Measurements from ENCODE around the gene ANKRD36B. TPM values are rescaled to one million over a fixed set of nuclear protein-coding genes. Genes with fewer than 3 reads are reported as not detected.
"Not testable (repeated sequence)": the region's sequence is repeated elsewhere in the genome, so short reads cannot be mapped to it uniquely, and the experiment has no call there.

The ANKRD36B gene
- polyA plus RNA-seq, 1 donor (not counting 4 experiments of a cell fraction or from before 2014, with no cell fraction given), result 11.9 TPM

DNA sequence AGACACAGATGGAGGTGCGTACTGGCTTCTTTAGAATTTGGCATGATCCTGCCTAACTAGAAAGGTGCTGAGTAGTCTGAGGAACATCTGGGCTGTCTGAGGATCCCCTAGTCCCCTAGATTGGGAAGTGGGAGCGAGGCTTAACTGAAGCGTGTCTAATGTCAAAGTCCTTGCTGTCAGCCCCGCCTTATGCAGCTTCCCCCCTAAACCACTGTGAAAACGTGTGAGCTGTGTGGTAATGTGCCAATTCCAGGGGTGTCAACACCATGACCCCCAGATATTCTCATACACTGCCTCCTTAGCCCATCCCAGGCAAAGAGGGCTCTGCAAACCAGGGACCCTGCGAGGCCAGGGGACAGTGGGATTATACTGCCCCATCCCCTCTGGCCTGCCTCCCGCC, 22.2 kb upstream of the ANKRD36B start:
- not testable (repeated sequence) for H3K9me1 ChIP-seq (ENCODE audit: control insufficient read depth, extremely low read depth, insufficient read depth, low read length)

DNA sequence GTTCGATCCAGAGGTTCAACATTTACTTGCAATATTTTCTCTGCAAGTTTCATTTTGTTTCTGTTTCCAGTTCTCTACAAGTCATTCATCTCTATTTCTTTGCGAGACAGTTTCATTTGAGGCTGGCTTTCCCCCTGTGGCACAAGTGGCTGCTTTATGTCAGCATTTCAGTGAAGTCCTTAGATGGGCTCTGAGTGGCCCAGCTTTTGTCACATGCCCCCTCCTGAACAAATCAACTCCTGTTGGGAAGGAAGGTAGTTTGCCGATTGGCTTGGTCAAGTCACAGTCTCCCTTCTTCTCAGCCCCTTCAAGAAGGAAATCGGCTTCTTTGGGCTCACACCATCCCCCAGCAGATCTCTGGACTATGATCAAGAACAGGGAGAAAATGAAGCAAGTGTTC, 19.1 kb upstream of the ANKRD36B start:
- H3K4me3 ChIP-seq (ENCODE audit: control insufficient read depth in 2 of 3, extremely low read depth in 1 of 3, insufficient read depth in 2 of 3, low read depth in 1 of 3, low read length in 3 of 3); FAIRE-seq; H3K9me3 ChIP-seq (ENCODE audit: control insufficient read depth, low read depth, low read length); H3K27me3 ChIP-seq (ENCODE audit: control insufficient read depth, extremely low read depth, insufficient read depth, low read length); dilution Hi-C loops (cut with MboI; ENCODE audit: extremely low pct_ligation_motif_present, low sequenced_read_pairs); H3K36me3 ChIP-seq (ENCODE audit: control insufficient read depth in 2 of 2, extremely low read depth in 1 of 2, insufficient read depth in 2 of 2, low read length in 2 of 2); H3K9me1 ChIP-seq (ENCODE audit: control insufficient read depth, extremely low read depth, insufficient read depth, low read length); DNase-seq (ENCODE audit: low read depth, low spot score); H3K4me2 ChIP-seq (ENCODE audit: control insufficient read depth, extremely low read depth, insufficient read depth, low read depth, low read length); H2AFZ ChIP-seq (ENCODE audit: control insufficient read depth, low read length); H3K9ac ChIP-seq (ENCODE audit: control insufficient read depth, extremely low read depth, insufficient read depth, low read length); H3K27ac ChIP-seq (ENCODE audit: control insufficient read depth, insufficient read depth, low read length); H3K4me1 ChIP-seq (ENCODE audit: control insufficient read depth, extremely low read depth, insufficient read depth, low read length); H3K79me2 ChIP-seq (ENCODE audit: control insufficient read depth, insufficient read depth, low read length); H4K20me1 ChIP-seq (ENCODE audit: control insufficient read depth, extremely low read depth, insufficient read depth, low read length): not testable (repeated sequence)

More for the DNA sequence above, 22.2 kb upstream of the ANKRD36B start:
- H4K20me1 ChIP-seq (ENCODE audit: control insufficient read depth, extremely low read depth, insufficient read depth, low read length); H3K27me3 ChIP-seq (ENCODE audit: control insufficient read depth, extremely low read depth, insufficient read depth, low read length); DNase-seq (ENCODE audit: low read depth, low spot score); H2AFZ ChIP-seq (ENCODE audit: control insufficient read depth, low read length); H3K4me3 ChIP-seq (ENCODE audit: control insufficient read depth in 2 of 3, extremely low read depth in 1 of 3, insufficient read depth in 2 of 3, low read depth in 1 of 3, low read length in 3 of 3); FAIRE-seq; H3K79me2 ChIP-seq (ENCODE audit: control insufficient read depth, insufficient read depth, low read length); H3K27ac ChIP-seq (ENCODE audit: control insufficient read depth, insufficient read depth, low read length); dilution Hi-C loops (cut with MboI; ENCODE audit: extremely low pct_ligation_motif_present, low sequenced_read_pairs); H3K36me3 ChIP-seq (ENCODE audit: control insufficient read depth in 2 of 2, extremely low read depth in 1 of 2, insufficient read depth in 2 of 2, low read length in 2 of 2); H3K9me3 ChIP-seq (ENCODE audit: control insufficient read depth, low read depth, low read length); H3K4me1 ChIP-seq (ENCODE audit: control insufficient read depth, extremely low read depth, insufficient read depth, low read length); H3K4me2 ChIP-seq (ENCODE audit: control insufficient read depth, extremely low read depth, insufficient read depth, low read depth, low read length); H3K9ac ChIP-seq (ENCODE audit: control insufficient read depth, extremely low read depth, insufficient read depth, low read length): not testable (repeated sequence)

DNA sequence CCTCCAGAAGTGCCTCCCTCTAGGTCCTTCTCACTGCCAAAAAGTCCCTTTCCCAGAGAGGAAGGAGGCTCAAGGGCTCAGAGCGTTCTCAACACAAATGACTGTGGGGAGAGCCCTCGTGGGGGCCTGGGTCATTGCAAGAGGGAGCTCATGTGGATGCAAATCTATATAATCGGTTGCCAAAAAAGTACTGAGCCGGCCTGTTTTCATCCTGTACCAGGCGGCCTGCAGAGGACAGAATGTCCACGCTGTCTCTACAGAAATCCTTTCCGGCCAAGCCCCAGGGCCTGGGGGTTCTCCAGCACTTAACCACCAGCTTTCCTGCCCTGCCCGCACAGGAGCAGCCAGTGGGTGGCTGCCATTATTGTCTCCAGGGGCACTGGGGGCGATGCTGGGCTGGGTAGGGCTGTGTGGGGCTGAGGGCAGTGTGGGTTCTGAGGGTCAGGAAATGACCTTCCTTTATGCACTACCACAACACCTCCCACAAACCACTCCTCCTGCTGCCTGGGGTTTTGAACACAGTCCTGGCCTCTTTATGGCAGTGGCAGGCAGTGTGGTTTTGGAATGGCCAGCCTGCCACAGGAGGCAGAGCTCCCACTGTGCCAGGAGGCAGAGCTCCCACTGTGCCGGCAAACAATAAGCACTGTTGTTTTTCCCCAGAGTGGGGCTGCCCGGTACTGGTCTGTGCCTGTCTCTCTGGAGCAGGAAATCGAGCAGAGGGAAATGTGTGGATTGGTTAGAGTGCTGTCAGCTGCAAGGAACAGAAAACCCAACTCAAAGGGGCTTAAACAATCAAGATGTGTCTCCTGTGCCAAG, 16.1 kb upstream of the ANKRD36B start:
- H2AFZ ChIP-seq (ENCODE audit: control insufficient read depth, low read length); FAIRE-seq; H3K4me3 ChIP-seq (ENCODE audit: control insufficient read depth in 2 of 3, extremely low read depth in 1 of 3, insufficient read depth in 2 of 3, low read depth in 1 of 3, low read length in 3 of 3); DNase-seq (ENCODE audit: low read depth, low spot score); H3K36me3 ChIP-seq (ENCODE audit: control insufficient read depth in 2 of 2, extremely low read depth in 1 of 2, insufficient read depth in 2 of 2, low read length in 2 of 2); H3K27ac ChIP-seq (ENCODE audit: control insufficient read depth, insufficient read depth, low read length); H3K9me3 ChIP-seq (ENCODE audit: control insufficient read depth, low read depth, low read length); H3K4me1 ChIP-seq (ENCODE audit: control insufficient read depth, extremely low read depth, insufficient read depth, low read length); H4K20me1 ChIP-seq (ENCODE audit: control insufficient read depth, extremely low read depth, insufficient read depth, low read length); dilution Hi-C loops (cut with MboI; ENCODE audit: extremely low pct_ligation_motif_present, low sequenced_read_pairs); H3K27me3 ChIP-seq (ENCODE audit: control insufficient read depth, extremely low read depth, insufficient read depth, low read length); H3K9ac ChIP-seq (ENCODE audit: control insufficient read depth, extremely low read depth, insufficient read depth, low read length); H3K79me2 ChIP-seq (ENCODE audit: control insufficient read depth, insufficient read depth, low read length); H3K4me2 ChIP-seq (ENCODE audit: control insufficient read depth, extremely low read depth, insufficient read depth, low read depth, low read length); H3K9me1 ChIP-seq (ENCODE audit: control insufficient read depth, extremely low read depth, insufficient read depth, low read length): not testable (repeated sequence)

DNA sequence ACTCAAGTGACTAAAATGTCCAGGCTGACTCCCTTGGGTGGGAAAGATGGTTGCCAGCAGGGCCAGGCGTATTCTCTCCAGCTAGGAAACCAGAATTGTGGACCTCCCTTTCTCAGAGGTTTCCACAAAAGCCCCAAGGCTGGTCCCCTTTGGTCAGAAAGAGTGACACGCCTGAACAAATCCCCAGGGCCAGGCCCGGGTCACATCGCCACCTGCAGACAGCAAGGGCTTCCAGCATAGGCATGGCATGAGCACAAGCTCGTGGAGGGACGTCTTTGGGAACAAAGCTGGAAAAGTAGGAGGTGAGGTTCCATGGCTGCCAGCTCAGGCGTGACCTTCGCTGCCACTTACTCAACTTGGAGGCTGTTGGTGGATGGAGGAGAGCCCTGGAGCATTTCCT, 15.4 kb upstream of the ANKRD36B start:
- H2AFZ ChIP-seq (ENCODE audit: control insufficient read depth, low read length); H3K9me1 ChIP-seq (ENCODE audit: control insufficient read depth, extremely low read depth, insufficient read depth, low read length); H4K20me1 ChIP-seq (ENCODE audit: control insufficient read depth, extremely low read depth, insufficient read depth, low read length); H3K4me2 ChIP-seq (ENCODE audit: control insufficient read depth, extremely low read depth, insufficient read depth, low read depth, low read length); H3K4me3 ChIP-seq (ENCODE audit: control insufficient read depth in 2 of 3, extremely low read depth in 1 of 3, insufficient read depth in 2 of 3, low read depth in 1 of 3, low read length in 3 of 3); H3K9me3 ChIP-seq (ENCODE audit: control insufficient read depth, low read depth, low read length); H3K27ac ChIP-seq (ENCODE audit: control insufficient read depth, insufficient read depth, low read length); FAIRE-seq; H3K36me3 ChIP-seq (ENCODE audit: control insufficient read depth in 2 of 2, extremely low read depth in 1 of 2, insufficient read depth in 2 of 2, low read length in 2 of 2); H3K4me1 ChIP-seq (ENCODE audit: control insufficient read depth, extremely low read depth, insufficient read depth, low read length); H3K27me3 ChIP-seq (ENCODE audit: control insufficient read depth, extremely low read depth, insufficient read depth, low read length); dilution Hi-C loops (cut with MboI; ENCODE audit: extremely low pct_ligation_motif_present, low sequenced_read_pairs); H3K9ac ChIP-seq (ENCODE audit: control insufficient read depth, extremely low read depth, insufficient read depth, low read length); H3K79me2 ChIP-seq (ENCODE audit: control insufficient read depth, insufficient read depth, low read length); DNase-seq (ENCODE audit: low read depth, low spot score): not testable (repeated sequence)

DNA sequence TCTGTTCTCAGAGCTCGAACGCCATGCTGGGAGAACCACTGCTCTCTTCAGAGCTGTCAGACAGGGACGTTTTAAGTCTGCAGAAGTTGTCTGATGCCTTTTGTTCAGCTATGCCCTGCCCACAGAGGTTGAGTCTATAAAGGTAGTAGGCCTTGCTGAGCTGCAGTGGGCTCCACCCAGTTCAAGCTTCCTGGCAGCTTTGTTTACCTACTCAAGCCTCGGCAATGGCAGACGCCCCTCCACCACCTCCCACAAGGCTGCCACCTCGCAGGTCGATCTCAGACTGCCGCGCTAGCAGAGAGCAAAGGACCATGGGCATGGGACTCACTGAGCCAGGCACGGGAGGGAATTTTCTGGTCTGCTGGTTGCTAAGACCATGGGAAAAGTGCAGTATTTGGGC, 11.9 kb upstream of the ANKRD36B start:
- H3K4me1 ChIP-seq (ENCODE audit: control insufficient read depth, extremely low read depth, insufficient read depth, low read length); H2AFZ ChIP-seq (ENCODE audit: control insufficient read depth, low read length); DNase-seq (ENCODE audit: low read depth, low spot score); H3K9ac ChIP-seq (ENCODE audit: control insufficient read depth, extremely low read depth, insufficient read depth, low read length); H3K79me2 ChIP-seq (ENCODE audit: control insufficient read depth, insufficient read depth, low read length); H3K9me1 ChIP-seq (ENCODE audit: control insufficient read depth, extremely low read depth, insufficient read depth, low read length); H3K4me3 ChIP-seq (ENCODE audit: control insufficient read depth in 2 of 3, extremely low read depth in 1 of 3, insufficient read depth in 2 of 3, low read depth in 1 of 3, low read length in 3 of 3); H3K27me3 ChIP-seq (ENCODE audit: control insufficient read depth, extremely low read depth, insufficient read depth, low read length); H4K20me1 ChIP-seq (ENCODE audit: control insufficient read depth, extremely low read depth, insufficient read depth, low read length); FAIRE-seq; H3K4me2 ChIP-seq (ENCODE audit: control insufficient read depth, extremely low read depth, insufficient read depth, low read depth, low read length); H3K27ac ChIP-seq (ENCODE audit: control insufficient read depth, insufficient read depth, low read length); H3K9me3 ChIP-seq (ENCODE audit: control insufficient read depth, low read depth, low read length); H3K36me3 ChIP-seq (ENCODE audit: control insufficient read depth in 2 of 2, extremely low read depth in 1 of 2, insufficient read depth in 2 of 2, low read length in 2 of 2); dilution Hi-C loops (cut with MboI; ENCODE audit: extremely low pct_ligation_motif_present, low sequenced_read_pairs): not testable (repeated sequence)

All from keratinocyte (primary cell).